ENCODE results near the gene PLPPR3.

DNA sequence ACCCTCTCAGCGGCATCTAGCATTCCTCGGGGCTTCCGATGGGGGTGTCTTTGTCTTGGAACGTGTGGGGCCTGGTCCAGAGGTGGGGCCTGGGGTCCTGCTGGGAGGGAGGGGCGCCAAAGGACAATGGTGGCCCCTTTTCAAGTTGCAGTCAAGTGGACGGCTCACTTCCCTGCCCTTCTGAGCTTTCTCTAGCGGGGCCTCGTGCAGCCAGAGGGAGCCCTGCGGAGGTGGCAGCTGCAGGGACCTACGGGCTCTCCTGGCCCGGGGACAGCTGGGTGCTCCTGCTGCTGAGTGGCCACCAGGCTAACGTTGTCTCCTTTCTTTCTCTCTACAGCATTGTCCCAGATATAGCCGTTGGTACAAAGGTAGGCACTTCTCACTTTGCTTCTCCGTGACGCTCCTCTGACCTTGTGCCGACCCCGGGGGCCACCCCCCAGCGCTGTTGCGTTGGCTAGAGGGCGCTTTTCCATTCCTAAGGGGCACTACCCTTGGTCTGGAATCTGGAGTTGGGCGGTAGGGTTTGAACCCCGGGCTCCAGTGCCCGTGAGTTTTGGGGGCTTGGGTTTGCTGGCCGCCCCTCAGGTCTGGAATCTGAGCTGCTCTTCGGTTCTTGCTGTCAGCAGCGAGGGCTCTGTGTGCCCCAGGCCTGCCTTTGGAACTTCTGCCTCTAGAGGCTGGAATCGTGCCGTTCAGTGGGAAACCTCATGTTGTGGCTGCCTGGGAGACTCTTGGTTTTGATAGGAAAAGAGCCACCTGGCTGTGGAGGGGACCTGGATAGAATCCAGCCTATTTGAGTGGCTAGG lies 22.5 kb downstream of the PLPPR3 start:
- TF ChIP-seq POLR2AphosphoS5 (IDR thresholded peaks at IDR 0.05) = no peak
- TF ChIP-seq POLR2A (IDR thresholded peaks at IDR 0.05) = no peak
- TF ChIP-seq, protein P1, sequence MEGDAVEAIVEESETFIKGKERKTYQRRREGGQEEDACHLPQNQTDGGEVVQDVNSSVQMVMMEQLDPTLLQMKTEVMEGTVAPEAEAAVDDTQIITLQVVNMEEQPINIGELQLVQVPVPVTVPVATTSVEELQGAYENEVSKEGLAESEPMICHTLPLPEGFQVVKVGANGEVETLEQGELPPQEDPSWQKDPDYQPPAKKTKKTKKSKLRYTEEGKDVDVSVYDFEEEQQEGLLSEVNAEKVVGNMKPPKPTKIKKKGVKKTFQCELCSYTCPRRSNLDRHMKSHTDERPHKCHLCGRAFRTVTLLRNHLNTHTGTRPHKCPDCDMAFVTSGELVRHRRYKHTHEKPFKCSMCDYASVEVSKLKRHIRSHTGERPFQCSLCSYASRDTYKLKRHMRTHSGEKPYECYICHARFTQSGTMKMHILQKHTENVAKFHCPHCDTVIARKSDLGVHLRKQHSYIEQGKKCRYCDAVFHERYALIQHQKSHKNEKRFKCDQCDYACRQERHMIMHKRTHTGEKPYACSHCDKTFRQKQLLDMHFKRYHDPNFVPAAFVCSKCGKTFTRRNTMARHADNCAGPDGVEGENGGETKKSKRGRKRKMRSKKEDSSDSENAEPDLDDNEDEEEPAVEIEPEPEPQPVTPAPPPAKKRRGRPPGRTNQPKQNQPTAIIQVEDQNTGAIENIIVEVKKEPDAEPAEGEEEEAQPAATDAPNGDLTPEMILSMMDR (IDR thresholded peaks at IDR 0.05) = no peak

Data from suprapubic skin (tissue), 4 donors.